Esophagus muscularis mucosa (tissue), 4 donors: Measurements from ENCODE around the gene SREBF2. TPM values are rescaled to one million over a fixed set of nuclear protein-coding genes. Genes with fewer than 3 reads are reported as not detected.

Source experiments
- DNase-seq: peaks from one replicate; pipeline ENCODE4 v3.0.0-alpha.2; 2017; ENCODE audit errors: extremely low spot score
- H3K27ac ChIP-seq, 4 donors: fragments of 200-600 bp; sonication (generic); replicated peaks in 1 of 4; 1 replicate in 3 of 4; 2 replicates in 1 of 4; pipeline ENCODE4 v1.5.1; 2016 to 2019; ENCODE audit warnings: mild to moderate bottlenecking in 1 of 4
- H3K27me3 ChIP-seq, 4 donors: fragments of 200-600 bp; sonication (generic); one replicate each; pipeline versions ENCODE4 v1.5.1 to v1.6.0; 2016 to 2019
- H3K36me3 ChIP-seq, 4 donors: fragments of 200-600 bp; sonication (generic); one replicate each; pipeline ENCODE4 v1.5.1; 2016 to 2019
- H3K4me1 ChIP-seq, 4 donors: fragments of 200-600 bp; sonication (generic); one replicate each; pipeline ENCODE4 v1.5.1; 2016 to 2019
- H3K4me3 ChIP-seq, 4 donors: fragments of 200-600 bp; sonication (generic); 1 replicate in 2 of 4; 2 replicates in 2 of 4; pipeline ENCODE4 v1.5.1; 2016 to 2019; ENCODE audit warnings: mild to moderate bottlenecking in 4 of 4, moderate library complexity in 1 of 4
- H3K9me3 ChIP-seq, 4 donors: fragments of 200-600 bp; sonication (generic); 1 replicate in 3 of 4; 2 replicates in 1 of 4; pipeline ENCODE4 v1.5.1; 2016 to 2019
- EP300 ChIP-seq: sonication (generic); formaldehyde crosslinking; IDR thresholded peaks from one replicate; pipeline ENCODE4 v1.6.1; 2017; ENCODE audit warnings: antibody characterized with exemption
- POLR2A ChIP-seq: fragments of 450-650 bp; IDR thresholded peaks from one replicate; pipeline ENCODE4 v1.6.1; 2017; ENCODE audit warnings: antibody characterized with exemption, moderate library complexity, mild to moderate bottlenecking, low read depth
- POLR2AphosphoS5 ChIP-seq, 2 donors: sonication (generic); formaldehyde crosslinking; IDR thresholded peaks; one replicate each; pipeline ENCODE4 v1.6.1; 2017; ENCODE audit warnings: antibody characterized with exemption in 2 of 2
- WGBS: methylation state at CpG from one replicate; pipeline ENCODE4 v1.1.5; 2018; 5-methylcytosine and 5-hydroxymethylcytosine counted together
- intact Hi-C: fragments of 100-400 bp; cut with DNase I; formaldehyde crosslinking; loops from one replicate; pipeline ENCODE4 v1.15.1; 2023
- total RNA-seq, 4 donors: library from RNA; depleted of rRNA; stranded (reverse); fragments of >200 nt; gene quantifications; one replicate each; pipeline versions ENCODE4 v1.1.0 to v1.2.1, GENCODE V29; 2016
- TF ChIP-seq, protein P1 (sequence below), 3 experiments: fragments of 200-600 bp in 2 of 3; fragments of 450-650 bp in 1 of 3; sonication (generic) in 2 of 3; IDR thresholded peaks; one replicate each; pipeline ENCODE4 v1.5.1; 2017 to 2019; ENCODE audit warnings: antibody characterized with exemption in 3 of 3, mild to moderate bottlenecking in 2 of 3, moderate library complexity in 1 of 3

SREBF2 gene
- total RNA-seq, 4 donors from 2014 or later, result 56.4 to 97.7 (median 57.2) TPM

DNA sequence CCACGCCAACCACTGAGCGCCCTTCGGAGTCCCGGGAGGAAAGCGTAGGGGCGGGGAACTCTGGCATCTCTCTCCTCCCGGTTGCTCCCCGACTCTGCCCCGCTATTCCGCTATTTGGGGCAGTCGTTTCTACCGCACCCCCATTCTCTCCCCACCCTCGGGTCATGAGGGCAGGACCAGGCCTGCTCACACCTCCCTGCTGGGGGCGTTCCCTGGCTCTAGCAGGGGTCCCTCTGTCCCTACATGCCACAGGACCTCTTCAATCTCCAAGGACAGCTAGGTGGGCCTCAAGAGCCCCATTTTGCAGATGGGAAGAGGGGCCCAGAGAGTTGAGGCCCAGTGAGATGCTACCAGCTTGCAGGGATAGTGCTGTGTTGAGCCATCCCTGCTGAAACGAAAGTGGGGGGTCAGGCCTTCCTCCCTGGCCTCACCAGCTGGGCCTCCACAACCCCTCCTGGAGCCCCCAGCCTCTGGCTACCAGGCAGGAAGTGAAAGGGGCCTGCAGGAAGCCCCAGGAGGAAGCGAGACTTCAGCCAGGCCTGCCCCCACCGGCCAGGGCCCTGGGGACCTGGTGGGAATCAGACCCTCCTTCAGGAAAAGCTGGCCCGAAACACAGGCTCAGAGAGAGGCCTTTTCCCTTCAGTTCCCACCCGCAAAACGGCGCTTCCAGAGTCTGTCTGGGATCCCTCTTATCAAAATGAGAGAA is 87.5 kb downstream of the SREBF2 start:
- no peak for DNase-seq
- Histone ChIP-seq H3K9me3 (no peaks in the 10 kb centered on the region), H3K4me1 (peaks cover 19 to 30% (median 21%) of the 10 kb centered on the region in 4 donors), H3K4me3 (peak overlapping the region; percentile 54 to 60 (median 58)), H3K27ac (no peak overlapping the region), H3K27me3 (peaks cover 4 to 74% (median 28%) of the 10 kb centered on the region in 4 donors), H3K36me3 (no peaks in the 10 kb centered on the region)
- intact Hi-C loops, result no loop called here
- TF ChIP-seq EP300 (no peak), POLR2A (no peak), POLR2AphosphoS5 (IDR thresholded peaks at IDR 0.05) (no peak)
- TF ChIP-seq, protein P1, sequence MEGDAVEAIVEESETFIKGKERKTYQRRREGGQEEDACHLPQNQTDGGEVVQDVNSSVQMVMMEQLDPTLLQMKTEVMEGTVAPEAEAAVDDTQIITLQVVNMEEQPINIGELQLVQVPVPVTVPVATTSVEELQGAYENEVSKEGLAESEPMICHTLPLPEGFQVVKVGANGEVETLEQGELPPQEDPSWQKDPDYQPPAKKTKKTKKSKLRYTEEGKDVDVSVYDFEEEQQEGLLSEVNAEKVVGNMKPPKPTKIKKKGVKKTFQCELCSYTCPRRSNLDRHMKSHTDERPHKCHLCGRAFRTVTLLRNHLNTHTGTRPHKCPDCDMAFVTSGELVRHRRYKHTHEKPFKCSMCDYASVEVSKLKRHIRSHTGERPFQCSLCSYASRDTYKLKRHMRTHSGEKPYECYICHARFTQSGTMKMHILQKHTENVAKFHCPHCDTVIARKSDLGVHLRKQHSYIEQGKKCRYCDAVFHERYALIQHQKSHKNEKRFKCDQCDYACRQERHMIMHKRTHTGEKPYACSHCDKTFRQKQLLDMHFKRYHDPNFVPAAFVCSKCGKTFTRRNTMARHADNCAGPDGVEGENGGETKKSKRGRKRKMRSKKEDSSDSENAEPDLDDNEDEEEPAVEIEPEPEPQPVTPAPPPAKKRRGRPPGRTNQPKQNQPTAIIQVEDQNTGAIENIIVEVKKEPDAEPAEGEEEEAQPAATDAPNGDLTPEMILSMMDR (IDR thresholded peaks at IDR 0.05), result no peak
- WGBS, result 73% methylated on average over 13 of the region's 21 CpGs

DNA sequence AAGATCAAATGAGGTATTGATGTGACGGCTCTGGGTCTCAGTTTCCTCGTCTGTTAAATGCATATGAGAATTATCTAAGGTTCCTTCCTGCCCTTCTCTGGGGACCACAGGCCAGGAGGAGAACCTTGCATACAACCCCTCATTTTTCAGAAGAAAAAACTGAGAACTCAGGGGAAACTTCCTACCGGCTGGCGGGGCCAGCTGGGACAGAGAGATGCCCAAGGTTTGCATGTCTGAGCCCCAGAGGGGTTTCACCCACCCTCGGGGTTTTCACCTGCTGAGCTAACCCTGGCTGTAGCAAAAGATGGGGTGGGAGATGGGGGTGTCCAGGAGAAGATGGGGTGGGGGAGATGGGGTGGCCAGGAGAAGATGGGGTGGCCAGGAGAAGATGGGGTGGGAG is 89.4 kb downstream of the SREBF2 start:
- no peak overlapping the region for H3K27ac ChIP-seq
- H3K4me3 ChIP-seq, result no peak overlapping the region
- H3K27me3 ChIP-seq, result peaks cover 5 to 74% (median 28%) of the 10 kb centered on the region in 4 donors
- H3K4me1 ChIP-seq, result peaks cover 28 to 40% (median 33%) of the 10 kb centered on the region in 4 donors
- H3K36me3 ChIP-seq, result no peaks in the 10 kb centered on the region
- no peak for DNase-seq
- no peaks in the 10 kb centered on the region for H3K9me3 ChIP-seq
- intact Hi-C loops, result no loop called here
- WGBS, result 92% methylated on average over 5 of the region's 5 CpGs
- no peak for TF ChIP-seq EP300
- no peak for TF ChIP-seq POLR2AphosphoS5 (IDR thresholded peaks at IDR 0.05)
- TF ChIP-seq, protein P1 (IDR thresholded peaks at IDR 0.05), result no peak
- TF ChIP-seq POLR2A, result no peak

DNA sequence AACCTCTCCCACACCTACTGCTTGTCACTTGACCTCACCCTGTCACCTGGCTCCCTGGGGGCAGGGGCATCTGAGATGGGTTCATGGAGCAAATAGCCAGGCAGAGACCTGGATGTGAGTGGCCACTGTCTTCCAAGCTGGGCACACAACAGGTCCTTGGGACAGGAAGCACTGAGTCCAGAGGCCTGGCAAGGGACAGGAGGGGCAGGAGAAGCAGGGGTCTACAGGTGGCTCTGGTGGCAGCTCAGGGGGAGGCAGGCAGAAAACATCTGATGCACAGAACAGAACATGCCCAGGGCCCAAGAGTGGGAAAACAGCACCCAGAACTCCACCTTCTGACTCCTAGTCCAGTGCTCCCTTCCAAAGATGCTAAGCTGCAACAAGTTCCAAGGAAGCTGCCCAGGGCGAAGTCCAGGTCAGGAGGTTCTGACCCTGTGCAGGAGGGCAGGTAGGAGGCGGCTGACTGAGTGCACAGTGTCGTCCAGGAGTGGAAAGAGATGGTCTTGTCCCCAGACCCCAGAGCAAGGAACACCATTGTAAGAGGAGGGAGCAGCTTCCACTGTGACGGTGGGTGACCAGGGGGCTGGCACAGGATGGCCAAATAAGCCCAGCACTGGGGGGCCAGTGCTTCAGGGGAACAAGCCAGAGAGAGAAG is 90.2 kb downstream of the SREBF2 start:
- H3K4me1 ChIP-seq, result peaks cover 24 to 38% (median 33%) of the 10 kb centered on the region in 4 donors
- intact Hi-C loops, result no loop called here
- H3K9me3 ChIP-seq, result no peaks in the 10 kb centered on the region
- TF ChIP-seq EP300 (no peak), POLR2A (no peak), POLR2AphosphoS5 (IDR thresholded peaks at IDR 0.05) (no peak)
- TF ChIP-seq, protein P1 (IDR thresholded peaks at IDR 0.05), result no peak
- no peak for DNase-seq
- H3K27me3 ChIP-seq, result peaks cover 5 to 69% (median 24%) of the 10 kb centered on the region in 4 donors
- H3K36me3 ChIP-seq, result no peaks in the 10 kb centered on the region
- H3K27ac ChIP-seq, result no peak overlapping the region
- no peak overlapping the region for H3K4me3 ChIP-seq
- WGBS, result 97% methylated on average over 3 of the region's 4 CpGs

DNA sequence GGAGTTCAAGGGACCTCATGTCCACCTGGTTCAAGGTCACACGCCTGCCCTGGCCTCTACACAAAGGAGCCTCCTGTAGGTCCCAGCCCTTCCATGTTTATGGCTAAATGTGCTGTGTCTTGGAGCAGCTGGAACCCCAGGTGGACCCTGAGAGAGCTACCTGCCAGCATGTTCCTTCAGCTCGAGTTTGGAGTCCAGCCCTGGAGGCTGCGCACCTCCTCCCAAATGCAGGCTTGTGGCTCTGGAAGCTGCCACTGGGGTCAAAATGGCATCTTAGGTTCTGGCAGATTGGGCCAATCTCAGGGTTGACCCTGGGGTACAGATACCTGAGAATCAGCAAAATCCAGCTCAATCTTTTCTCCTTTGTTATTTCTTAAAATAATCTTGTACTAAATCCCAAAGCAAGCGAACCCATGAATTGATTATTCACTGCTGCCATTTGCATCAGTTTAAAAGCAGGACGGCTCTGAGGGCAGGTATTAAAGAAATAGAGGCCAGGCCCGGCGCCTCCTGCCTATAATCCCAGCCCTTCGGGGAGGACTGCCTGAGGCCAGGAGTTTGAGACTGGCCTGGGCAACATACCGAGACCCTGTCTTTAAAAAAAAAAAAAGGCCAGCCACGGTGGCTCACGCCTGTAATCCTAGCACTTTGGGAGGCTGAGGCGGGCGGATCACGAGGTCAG is 90.8 kb downstream of the SREBF2 start:
- H3K27ac ChIP-seq, result no peak overlapping the region
- DNase-seq, result no peak
- peaks cover 22 to 33% (median 31%) of the 10 kb centered on the region in 4 donors for H3K4me1 ChIP-seq
- WGBS, result 91% methylated on average over 14 of the region's 14 CpGs
- TF ChIP-seq, protein P1 (IDR thresholded peaks at IDR 0.05), result no peak
- TF ChIP-seq POLR2AphosphoS5 (IDR thresholded peaks at IDR 0.05), result no peak
- no peak for TF ChIP-seq EP300
- no peak for TF ChIP-seq POLR2A
- H3K36me3 ChIP-seq, result no peaks in the 10 kb centered on the region
- H3K9me3 ChIP-seq, result no peaks in the 10 kb centered on the region
- peaks cover 5 to 62% (median 24%) of the 10 kb centered on the region in 4 donors for H3K27me3 ChIP-seq
- intact Hi-C loops, result no loop called here
- H3K4me3 ChIP-seq, result no peak overlapping the region
